Measurements from ENCODE around the gene SLC6A14. TPM values are rescaled to one million over a fixed set of nuclear protein-coding genes. Genes with fewer than 3 reads are reported as not detected.

SLC6A14 gene
- total RNA-seq, 1 experiment from 2014 or later, result not detected

GRCh38 chrX:116417968-116418367, 18.4 kb upstream of the SLC6A14 start:
- Histone ChIP-seq H3K27ac (ENCODE audit: insufficient read length, low read depth, low read length) (no peak overlapping the region), H3K4me2 (ENCODE audit: insufficient read depth, insufficient read length, low read length) (no peak overlapping the region), H3K4ac (ENCODE audit: low read depth, low read length) (no peak overlapping the region), H3T11ph (ENCODE audit: low read length) (no peak overlapping the region), H3K79me2 (ENCODE audit: insufficient read depth, low read length) (no peaks in the 10 kb centered on the region), H2BK15ac (ENCODE audit: low read depth, low read length) (no peak overlapping the region), H2AK5ac (ENCODE audit: insufficient read length, low read length) (no peak overlapping the region), H4K8ac (replicated peaks; ENCODE audit: insufficient read length, low read depth, low read length) (no peak overlapping the region), H2BK120ac (ENCODE audit: low read depth, low read length, poor library complexity, severe bottlenecking) (no peak overlapping the region), H2AFZ (ENCODE audit: low read length) (no peak overlapping the region), H3K4me1 (ENCODE audit: insufficient read depth, low read length) (no peaks in the 10 kb centered on the region), H3K27me3 (ENCODE audit: insufficient read depth, low read length) (no peaks in the 10 kb centered on the region), H3K56ac (ENCODE audit: insufficient read length, low read depth, low read length) (no peak overlapping the region), H4K91ac (ENCODE audit: insufficient read length, low read depth, low read length) (no peak overlapping the region), H4K5ac (ENCODE audit: insufficient read length, low read depth, low read length) (no peak overlapping the region), H3K23me2 (ENCODE audit: insufficient read length, low read depth, low read length, poor library complexity, severe bottlenecking) (no peaks in the 10 kb centered on the region), H4K20me1 (ENCODE audit: control insufficient read depth, insufficient read depth, insufficient read length) (no peaks in the 10 kb centered on the region), H3K9me3 (ENCODE audit: control insufficient read depth, low read depth, low read length) (no peaks in the 10 kb centered on the region), H3K79me1 (ENCODE audit: insufficient read depth, low read depth, low read length, poor library complexity, severe bottlenecking) (no peaks in the 10 kb centered on the region), H3K9ac (ENCODE audit: extremely low read depth, insufficient read length, low read length) (no peak overlapping the region), H3K14ac (ENCODE audit: insufficient read depth, low read length) (no peak overlapping the region), H3K23ac (ENCODE audit: insufficient read length, low read depth, low read length) (no peak overlapping the region), H2BK20ac (ENCODE audit: low read depth, low read length, poor library complexity, severe bottlenecking) (no peak overlapping the region), H2BK12ac (ENCODE audit: insufficient read length, low read depth, low read length) (no peak overlapping the region), H3K18ac (ENCODE audit: insufficient read length, low read depth, low read length) (no peak overlapping the region), H2BK5ac (ENCODE audit: insufficient read length, low read length) (no peak overlapping the region)
- Mint-ChIP-seq H3K36me3 (ENCODE audit: insufficient read depth in 1 of 3, low read depth in 3 of 3) (no peaks in the 10 kb centered on the region), H3K4me3 (no peak overlapping the region), H3K27ac (no peak overlapping the region), H3K9me3 (peaks cover 0 to 3% of the 10 kb centered on the region in 2 experiments; a peak in 2 of 5 replicates), H3K27me3 (ENCODE audit: low read depth) (no peaks in the 10 kb centered on the region), H3K4me1 (no peaks in the 10 kb centered on the region)
- no peak for TF ChIP-seq CTCF (conservative IDR thresholded peaks at IDR 0.05)
- WGBS (ENCODE audit: extremely low coverage, insufficient read length, low lambda C conversion rate), result no CpG with 5 or more reads among the region's 4 CpGs
- DNase-seq, result no peak

Measured in H9 (cell line).